Smooth muscle cell (in vitro differentiated cells): ENCODE data around the gene SUPT6H. TPM values are rescaled to one million over a fixed set of nuclear protein-coding genes. Genes with fewer than 3 reads are reported as not detected.
"Not testable (repeated sequence)": the region's sequence is repeated elsewhere in the genome, so short reads cannot be mapped to it uniquely, and the experiment has no call there.

Experiments used
- DNase-seq: peaks from one replicate; lab custom pipeline; 2025; ENCODE audit not compliant: unreplicated experiment; lab: John Stamatoyannopoulos, UW
- H2AFZ ChIP-seq: fragments of 200-600 bp; sonication (generic); 2 replicates; pipeline ENCODE4 v1.6.0; 2016; ENCODE audit warnings: antibody characterized with exemption, low read depth, mild to moderate bottlenecking
- H3F3A ChIP-seq: fragments of 200-600 bp; sonication (generic); 2 replicates; pipeline ENCODE4 v1.6.0; 2017; ENCODE audit warnings: antibody characterized with exemption, low read depth
- H3K27ac ChIP-seq: fragments of 200-600 bp; sonication (generic); 2 replicates; pipeline ENCODE4 v1.5.1; 2016; ENCODE audit warnings: low read depth, mild to moderate bottlenecking
- H3K27me3 ChIP-seq: fragments of 200-600 bp; sonication (generic); 2 replicates; pipeline ENCODE4 v1.6.1; 2016; ENCODE audit warnings: low read depth, mild to moderate bottlenecking
- H3K36me3 ChIP-seq: fragments of 200-600 bp; sonication (generic); 2 replicates; pipeline ENCODE4 v1.5.1; 2016; ENCODE audit warnings: low read depth
- H3K4me1 ChIP-seq: fragments of 200-600 bp; sonication (generic); 2 replicates; pipeline ENCODE4 v1.5.1; 2016; ENCODE audit warnings: low read depth
- H3K4me2 ChIP-seq: fragments of 200-600 bp; sonication (generic); 2 replicates; pipeline ENCODE4 v1.6.0; 2016; ENCODE audit warnings: mild to moderate bottlenecking
- H3K4me3 ChIP-seq: fragments of 200-600 bp; sonication (generic); 2 replicates; pipeline ENCODE4 v1.5.1; 2016; ENCODE audit warnings: mild to moderate bottlenecking
- H3K79me2 ChIP-seq: fragments of 200-600 bp; sonication (generic); 2 replicates; pipeline ENCODE4 v1.6.0; 2016; ENCODE audit warnings: low read depth, mild to moderate bottlenecking
- H3K9ac ChIP-seq: fragments of 200-600 bp; sonication (generic); 2 replicates; pipeline ENCODE4 v1.6.0; 2016; ENCODE audit warnings: low read depth
- H3K9me3 ChIP-seq: fragments of 200-600 bp; sonication (generic); replicated peaks from 2 replicates; pipeline ENCODE4 v1.5.1; 2016; ENCODE audit warnings: low read depth
- H4K20me1 ChIP-seq: fragments of 200-600 bp; sonication (generic); 2 replicates; pipeline ENCODE4 v1.6.0; 2016; ENCODE audit warnings: low read depth
- CTCF ChIP-seq: fragments of 200-600 bp; sonication (generic); IDR thresholded peaks from 2 replicates; pipeline ENCODE4 v1.5.1; 2017; ENCODE audit warnings: borderline replicate concordance, mild to moderate bottlenecking, antibody characterized with exemption; ENCODE audit not compliant: insufficient read depth, poor library complexity, severe bottlenecking
- WGBS: methylation state at CpG from one replicate; pipeline ENCODE4 v1.1.7; 2016; ENCODE audit warnings: low lambda C conversion rate; 5-methylcytosine and 5-hydroxymethylcytosine counted together
- polyA plus RNA-seq: library from polyadenylated mRNA; unstranded; fragments of >200 nt; fragmentation: Nextera tagmentation; extraction: Ambion mirVana; gene quantifications from 2 replicates; pipeline ENCODE4 v1.2.1, GENCODE V29; 2016
- total RNA-seq: library from RNA; depleted of rRNA; stranded (reverse); fragments of >200 nt; gene quantifications from 2 replicates; pipeline ENCODE4 v1.2.3, GENCODE V29; 2014

SUPT6H gene
- total and polyA plus RNA-seq, 2 experiments from 2014 or later, result 22.4 to 64.0 TPM

- not testable (repeated sequence) for H3K27me3 ChIP-seq, H3K27ac ChIP-seq, H3F3A ChIP-seq, H3K4me2 ChIP-seq, H3K9me3 ChIP-seq, H2AFZ ChIP-seq, H3K4me3 ChIP-seq, DNase-seq, H3K9ac ChIP-seq, H3K36me3 ChIP-seq
- Histone ChIP-seq H4K20me1 (peaks cover 37% of the 10 kb centered on the region), H3K79me2 (peaks cover 90% of the 10 kb centered on the region), H3K4me1 (peaks cover 17% of the 10 kb centered on the region)
- over 99% methylated on average over 40 of the region's 46 CpGs for WGBS
Measured at GRCh38 chr17:28658766-28659496, 3.1 kb upstream of the SUPT6H start.

GRCh38 chr17:28659497-28659881 lies 2.5 kb upstream of the SUPT6H start:
- not testable (repeated sequence) for H3K9ac ChIP-seq, H3K27ac ChIP-seq, H3K36me3 ChIP-seq, H2AFZ ChIP-seq, H3K4me3 ChIP-seq, H3K4me2 ChIP-seq, H3K27me3 ChIP-seq, H3K9me3 ChIP-seq, DNase-seq, H3F3A ChIP-seq
- Histone ChIP-seq H3K79me2 (peaks cover 91% of the 10 kb centered on the region), H3K4me1 (peaks cover 17% of the 10 kb centered on the region), H4K20me1 (peaks cover 37% of the 10 kb centered on the region)
- 98% methylated on average over 23 of the region's 23 CpGs for WGBS

GRCh38 chr17:28662527-28662829 lies 473 bp downstream of the SUPT6H start:
- peak overlapping the region; percentile 95 for H3K4me2 ChIP-seq
- H3F3A ChIP-seq, result peaks cover 4% of the 10 kb centered on the region
- H3K9me3 ChIP-seq, result no peaks in the 10 kb centered on the region
- H2AFZ ChIP-seq, result peak overlapping the region; percentile 93
- no peak for DNase-seq
- H4K20me1 ChIP-seq, result peaks cover 43% of the 10 kb centered on the region
- H3K4me1 ChIP-seq, result peaks cover 17% of the 10 kb centered on the region
- peak overlapping the region; percentile 98 for H3K27ac ChIP-seq
- peak overlapping the region; percentile 88 for H3K4me3 ChIP-seq
- peaks cover 89% of the 10 kb centered on the region for H3K79me2 ChIP-seq
- no peaks in the 10 kb centered on the region for H3K27me3 ChIP-seq
- TF ChIP-seq CTCF, result no peak
- no peaks in the 10 kb centered on the region for H3K36me3 ChIP-seq
- 1% methylated on average over 10 of the region's 10 CpGs for WGBS
- peak overlapping the region; percentile 98 for H3K9ac ChIP-seq

- peak overlapping the region; percentile 95 for H3K4me2 ChIP-seq
- H3K9ac ChIP-seq, result no peak overlapping the region
- TF ChIP-seq CTCF, result no peak
- H3K27ac ChIP-seq, result no peak overlapping the region
- H3K27me3 ChIP-seq, result no peaks in the 10 kb centered on the region
- peak overlapping the region; percentile 88 for H3K4me3 ChIP-seq
- DNase-seq, result no peak
- H3K79me2 ChIP-seq, result peaks cover 94% of the 10 kb centered on the region
- H3K4me1 ChIP-seq, result peaks cover 17% of the 10 kb centered on the region
- H4K20me1 ChIP-seq, result peaks cover 56% of the 10 kb centered on the region
- no peaks in the 10 kb centered on the region for H3K9me3 ChIP-seq
- H3K36me3 ChIP-seq, result no peaks in the 10 kb centered on the region
- H3F3A ChIP-seq, result peaks cover 4% of the 10 kb centered on the region
- H2AFZ ChIP-seq, result no peak overlapping the region
Measured at GRCh38 chr17:28663723-28664122, 1.7 kb downstream of the SUPT6H start.
